ENCODE results near the gene LNX2. TPM values are rescaled to one million over a fixed set of nuclear protein-coding genes. Genes with fewer than 3 reads are reported as not detected.

LNX2 gene
- total RNA-seq, 3 donors from 2014 or later, result 5.9 to 19.3 (median 19.2) TPM

GRCh38 chr13:27587095-27587746, 33.1 kb downstream of the LNX2 start:
- Histone ChIP-seq H3K36me3 (no peaks in the 10 kb centered on the region), H3K9me3 (no peaks in the 10 kb centered on the region), H3K4me1 (no peaks in the 10 kb centered on the region), H3K27me3 (no peaks in the 10 kb centered on the region), H3K4me3 (no peak overlapping the region), H3K27ac (no peak overlapping the region)
- TF ChIP-seq POLR2A (IDR thresholded peaks at IDR 0.05) (no peak), POLR2AphosphoS5 (IDR thresholded peaks at IDR 0.05) (no peak), CTCF (IDR thresholded peaks at IDR 0.05) (no peak)
- intact Hi-C loops (cut with DNase I; ENCODE audit: low total_unique reads), result loop anchor here (5.0 kb wide), 1 partner anchor 785 kb away; no protein-coding TSS in a partner anchor
- DNase-seq (ENCODE audit: low spot score in 2 of 2), result no peak

GRCh38 chr13:27583645-27584044, 36.7 kb downstream of the LNX2 start:
- no peaks in the 10 kb centered on the region for H3K36me3 ChIP-seq
- no peak overlapping the region for H3K27ac ChIP-seq
- H3K4me3 ChIP-seq, result no peak overlapping the region
- DNase-seq (ENCODE audit: low spot score in 2 of 2), result no peak
- intact Hi-C loops (cut with DNase I; ENCODE audit: low total_unique reads), result no loop called here
- TF ChIP-seq POLR2AphosphoS5 (IDR thresholded peaks at IDR 0.05) (no peak), CTCF (IDR thresholded peaks at IDR 0.05) (no peak), POLR2A (IDR thresholded peaks at IDR 0.05) (no peak)
- H3K4me1 ChIP-seq, result no peaks in the 10 kb centered on the region
- no peaks in the 10 kb centered on the region for H3K27me3 ChIP-seq
- H3K9me3 ChIP-seq, result no peaks in the 10 kb centered on the region

DNA sequence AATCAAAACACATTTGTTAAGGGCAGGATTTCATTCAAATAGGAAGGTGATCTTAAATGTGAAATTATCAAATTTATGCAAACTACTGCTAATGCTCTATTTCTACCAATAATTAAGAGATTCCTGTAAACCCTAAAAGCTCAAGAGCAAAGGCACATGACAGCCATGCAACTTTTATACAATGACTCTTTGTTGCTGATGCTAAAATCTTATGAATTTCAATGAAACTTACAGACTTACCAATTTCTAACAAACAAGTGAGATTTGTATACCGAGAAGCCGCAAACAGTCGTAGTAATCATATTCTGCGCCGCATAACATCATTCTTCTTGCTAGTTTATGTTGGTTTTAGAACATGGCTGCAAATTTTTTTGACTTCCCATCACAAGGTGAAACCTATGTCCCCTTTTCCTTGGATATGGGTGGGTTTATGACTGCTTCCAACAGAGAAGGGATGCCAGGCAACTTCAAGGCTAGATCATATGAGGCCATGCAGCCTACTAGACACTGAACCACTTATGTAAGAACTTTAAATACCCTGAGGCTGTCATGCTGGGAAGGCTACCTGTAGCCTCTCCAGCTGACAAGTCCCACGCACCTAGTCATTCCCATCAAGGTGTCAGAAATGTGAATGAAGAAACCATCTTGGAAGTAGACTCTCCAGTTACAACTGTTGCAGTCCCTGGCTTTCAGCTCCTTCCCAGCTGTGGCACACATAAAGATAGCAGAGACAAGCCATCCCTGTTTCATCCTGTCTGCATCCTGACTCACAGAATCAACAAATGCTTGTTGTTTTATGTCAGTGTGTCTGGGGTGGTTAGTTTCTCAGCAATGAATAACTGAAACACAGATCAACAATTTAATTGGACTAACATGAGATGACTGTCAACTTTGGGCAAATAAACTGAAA, 42.0 kb downstream of the LNX2 start:
- Histone ChIP-seq H3K27ac (no peak overlapping the region), H3K9me3 (no peaks in the 10 kb centered on the region), H3K4me1 (no peaks in the 10 kb centered on the region), H3K27me3 (no peaks in the 10 kb centered on the region), H3K4me3 (no peak overlapping the region), H3K36me3 (no peaks in the 10 kb centered on the region)
- TF ChIP-seq CTCF (IDR thresholded peaks at IDR 0.05) (no peak), POLR2AphosphoS5 (IDR thresholded peaks at IDR 0.05) (no peak), POLR2A (IDR thresholded peaks at IDR 0.05) (no peak)
- DNase-seq (ENCODE audit: low spot score in 2 of 2), result no peak
- intact Hi-C loops (cut with DNase I; ENCODE audit: low total_unique reads), result no loop called here

DNA sequence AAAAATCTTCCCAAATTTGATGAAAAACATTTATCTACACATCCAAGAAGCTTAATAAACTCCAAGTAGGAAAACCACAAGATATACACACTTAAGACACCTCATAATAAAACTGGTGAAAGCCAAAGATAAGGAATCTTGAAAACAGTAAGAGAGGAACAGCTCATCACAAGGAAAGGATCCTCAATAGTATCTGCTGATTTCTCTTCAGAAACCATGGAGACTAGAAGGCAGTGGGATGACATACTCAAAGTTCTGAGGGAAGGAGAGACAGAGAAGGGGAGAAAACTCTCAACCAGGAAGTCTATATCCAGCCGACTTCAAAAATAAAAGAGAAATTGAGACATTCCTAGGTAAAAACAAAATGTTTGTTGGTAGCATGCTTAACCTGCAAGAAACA, 45.7 kb downstream of the LNX2 start:
- TF ChIP-seq POLR2A (IDR thresholded peaks at IDR 0.05) (no peak), CTCF (IDR thresholded peaks at IDR 0.05) (no peak)
- Histone ChIP-seq H3K4me3 (no peak overlapping the region), H3K36me3 (no peaks in the 10 kb centered on the region), H3K27me3 (no peaks in the 10 kb centered on the region), H3K4me1 (no peaks in the 10 kb centered on the region), H3K9me3 (no peaks in the 10 kb centered on the region), H3K27ac (no peak overlapping the region)
- no peak for DNase-seq (ENCODE audit: low spot score in 2 of 2)
- intact Hi-C loops (cut with DNase I; ENCODE audit: low total_unique reads), result no loop called here

DNA sequence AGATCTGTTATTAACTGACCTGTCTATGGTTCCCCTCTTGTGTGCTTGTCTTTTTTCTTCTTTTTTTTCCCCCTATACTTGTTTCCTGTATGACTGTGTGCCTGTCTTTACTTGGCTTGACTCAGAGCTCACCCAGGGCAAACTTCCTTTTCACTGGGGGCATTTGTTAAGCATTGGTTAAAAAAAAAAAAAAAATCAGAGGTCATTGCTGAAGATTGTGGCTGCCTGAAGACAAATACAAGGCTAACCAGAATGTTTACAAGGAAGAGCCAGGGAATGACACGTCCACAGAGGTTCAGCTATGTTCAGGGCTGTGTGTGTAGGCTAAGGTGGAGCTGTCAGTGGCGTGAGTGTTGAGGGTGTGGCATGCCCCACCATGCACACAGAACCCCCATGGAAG, 47.1 kb downstream of the LNX2 start:
- TF ChIP-seq CTCF (IDR thresholded peaks at IDR 0.05), result no peak
- no peak for TF ChIP-seq POLR2A (IDR thresholded peaks at IDR 0.05)
- no peak for TF ChIP-seq POLR2AphosphoS5 (IDR thresholded peaks at IDR 0.05)
- H3K36me3 ChIP-seq, result no peaks in the 10 kb centered on the region

More for the DNA sequence above, 47.1 kb downstream of the LNX2 start:
- Histone ChIP-seq H3K4me1 (no peaks in the 10 kb centered on the region), H3K4me3 (no peak overlapping the region), H3K27me3 (no peaks in the 10 kb centered on the region), H3K27ac (no peak overlapping the region), H3K9me3 (no peaks in the 10 kb centered on the region)
- intact Hi-C loops (cut with DNase I; ENCODE audit: low total_unique reads), result no loop called here
- DNase-seq (ENCODE audit: low spot score in 2 of 2), result no peak

Data from breast epithelium (tissue), 4 donors.